GM12891 (cell line): ENCODE measurements around the gene EED.

Experiments used
- POLR2A ChIP-seq: IDR thresholded peaks from 2 replicates; pipeline ENCODE4 v1.6.1; 2011; ENCODE audit warnings: low read depth, low read length, control low read depth
- POLR2AphosphoS5 ChIP-seq: IDR thresholded peaks from 2 replicates; pipeline ENCODE4 v1.6.1; 2011; ENCODE audit warnings: low read depth, low read length, control low read depth
- POU2F2 ChIP-seq: IDR thresholded peaks from 2 replicates; pipeline ENCODE4 v1.6.1; 2011; ENCODE audit warnings: low read depth, mild to moderate bottlenecking, control low read depth, low read length, moderate library complexity
- SPI1 ChIP-seq: IDR thresholded peaks from 2 replicates; pipeline ENCODE4 v1.6.1; 2011; ENCODE audit warnings: low read depth, low read length, control low read depth
- TAF1 ChIP-seq: IDR thresholded peaks from 2 replicates; pipeline ENCODE4 v1.6.1; 2011; ENCODE audit warnings: low read depth, low read length, control low read depth

GRCh38 chr11:86279747-86280146, 35.2 kb downstream of the EED start:
- TF ChIP-seq POLR2A (no peak), TAF1 (no peak), POLR2AphosphoS5 (no peak), SPI1 (no peak), POU2F2 (no peak)
